Fibroblast of lung (primary cell): ENCODE data around the gene MCTP2. TPM values are rescaled to one million over a fixed set of nuclear protein-coding genes. Genes with fewer than 3 reads are reported as not detected.

Experiments used
- DNase-seq, 2 donors: peaks; one replicate each; pipeline versions ENCODE4 v3.0.0 to v3.0.0-alpha.2; 2010; ENCODE audit warnings: low read depth in 2 of 2
- H2AFZ ChIP-seq: 2 replicates; pipeline ENCODE4 v1.5.1; 2012; ENCODE audit warnings: low read length, control low read depth, inconsistent platforms
- H3K27ac ChIP-seq: 2 replicates; pipeline ENCODE4 v1.5.1; 2011; ENCODE audit warnings: low read length, control low read depth; ENCODE audit not compliant: insufficient read depth
- H3K27me3 ChIP-seq: 2 replicates; pipeline ENCODE4 v1.5.1; 2011; ENCODE audit warnings: mild to moderate bottlenecking, low read length; ENCODE audit not compliant: control insufficient read depth, insufficient read depth
- H3K36me3 ChIP-seq: 2 replicates; pipeline ENCODE4 v1.5.1; 2011; ENCODE audit warnings: low read length; ENCODE audit not compliant: control insufficient read depth, insufficient read depth
- H3K4me1 ChIP-seq: 2 replicates; pipeline ENCODE4 v1.5.1; 2011; ENCODE audit warnings: low read length; ENCODE audit not compliant: control insufficient read depth, insufficient read depth; ENCODE audit errors: extremely low read depth
- H3K4me2 ChIP-seq: 2 replicates; pipeline ENCODE4 v1.5.1; 2011; ENCODE audit warnings: low read length, control low read depth; ENCODE audit not compliant: insufficient read depth; ENCODE audit errors: extremely low read depth
- H3K4me3 ChIP-seq, 4 experiments: fragments of 200-600 bp in 1 of 4; sonication (generic) in 1 of 4; replicated peaks in 1 of 4; 2 replicates each; pipeline ENCODE4 v1.5.1; 2011 to 2016; ENCODE audit warnings: low read length in 4 of 4, low read depth in 3 of 4, mild to moderate bottlenecking in 3 of 4, control low read depth in 2 of 4, inconsistent platforms in 1 of 4, mixed read lengths in 1 of 4; ENCODE audit not compliant: insufficient read depth in 1 of 4; ENCODE audit errors: control extremely low read depth in 1 of 4
- H3K79me2 ChIP-seq: 2 replicates; pipeline ENCODE4 v1.5.1; 2012; ENCODE audit warnings: mild to moderate bottlenecking, low read length, inconsistent platforms; ENCODE audit not compliant: control insufficient read depth, insufficient read depth
- H3K9ac ChIP-seq: 2 replicates; pipeline ENCODE4 v1.5.1; 2011; ENCODE audit warnings: mild to moderate bottlenecking, low read length, control low read depth; ENCODE audit not compliant: insufficient read depth
- H3K9me3 ChIP-seq: 2 replicates; pipeline ENCODE4 v1.5.1; 2012; ENCODE audit warnings: low read depth, low read length; ENCODE audit not compliant: control insufficient read depth, insufficient read depth
- H4K20me1 ChIP-seq: 2 replicates; pipeline ENCODE4 v1.5.1; 2011; ENCODE audit warnings: low read length; ENCODE audit not compliant: control insufficient read depth, insufficient read depth; ENCODE audit errors: extremely low read depth
- EZH2 ChIP-seq: IDR thresholded peaks from 2 replicates; pipeline ENCODE4 v1.5.1; 2012; ENCODE audit warnings: low read length, control low read depth, mild to moderate bottlenecking; ENCODE audit errors: missing control alignments
- polyA plus RNA-seq, 2 donors: library from polyadenylated mRNA; depleted of rRNA in 1 of 2; stranded (reverse) in 1 of 2; unstranded in 1 of 2; fragments of >200 nt; gene quantifications; 2 replicates each; pipeline ENCODE4 v1.2.1, GENCODE V29; 2011 to 2012; ENCODE audit warnings: missing spikeins in 1 of 2
- total RNA-seq: library from RNA; depleted of rRNA; stranded (reverse); fragments of >200 nt; gene quantifications from 2 replicates; pipeline ENCODE4 v1.2.1, GENCODE V29; 2014
- TF ChIP-seq, protein P1 (sequence below), 2 donors: IDR thresholded peaks in 1 of 2; conservative IDR thresholded peaks in 1 of 2; 1 replicate in 1 of 2; 2 replicates in 1 of 2; pipeline ENCODE4 v1.5.1; 2011 to 2012; ENCODE audit warnings: low read length in 2 of 2, control low read depth in 1 of 2, inconsistent platforms in 1 of 2, low read depth in 1 of 2, mild to moderate bottlenecking in 1 of 2

Gene MCTP2
- total and polyA plus RNA-seq, 2 donors (not counting 1 experiment from before 2014, with no cell fraction given): 3.6 to 14.5 TPM

DNA sequence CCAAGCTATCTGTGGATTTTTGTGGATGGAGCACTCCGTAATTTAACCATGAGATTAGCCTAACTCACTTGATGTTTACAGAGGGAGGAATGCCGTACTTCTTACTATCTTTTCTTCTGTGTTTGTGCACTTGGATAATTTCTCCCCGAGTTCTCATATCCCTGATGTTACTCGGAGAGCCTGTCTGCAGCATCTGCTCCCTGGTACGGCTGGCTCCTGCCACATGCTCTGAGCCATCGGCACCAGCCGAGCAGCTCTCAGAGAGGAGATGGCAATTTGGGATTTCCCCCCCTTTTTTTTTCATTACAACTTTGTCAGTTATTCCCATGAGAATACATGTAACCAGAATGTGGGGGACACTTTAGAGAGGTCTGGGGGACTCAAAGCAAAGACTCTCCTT is 155.0 kb downstream of the MCTP2 start:
- H3K79me2 ChIP-seq: no peaks in the 10 kb centered on the region
- no peak overlapping the region for H3K27ac ChIP-seq
- H3K9me3 ChIP-seq: no peaks in the 10 kb centered on the region
- no peaks in the 10 kb centered on the region for H3K36me3 ChIP-seq
- no peak for DNase-seq
- H4K20me1 ChIP-seq: no peaks in the 10 kb centered on the region
- no peaks in the 10 kb centered on the region for H3K27me3 ChIP-seq
- H3K4me1 ChIP-seq: no peaks in the 10 kb centered on the region
- H3K9ac ChIP-seq: no peak overlapping the region
- H2AFZ ChIP-seq: no peak overlapping the region
- TF ChIP-seq, protein P1, sequence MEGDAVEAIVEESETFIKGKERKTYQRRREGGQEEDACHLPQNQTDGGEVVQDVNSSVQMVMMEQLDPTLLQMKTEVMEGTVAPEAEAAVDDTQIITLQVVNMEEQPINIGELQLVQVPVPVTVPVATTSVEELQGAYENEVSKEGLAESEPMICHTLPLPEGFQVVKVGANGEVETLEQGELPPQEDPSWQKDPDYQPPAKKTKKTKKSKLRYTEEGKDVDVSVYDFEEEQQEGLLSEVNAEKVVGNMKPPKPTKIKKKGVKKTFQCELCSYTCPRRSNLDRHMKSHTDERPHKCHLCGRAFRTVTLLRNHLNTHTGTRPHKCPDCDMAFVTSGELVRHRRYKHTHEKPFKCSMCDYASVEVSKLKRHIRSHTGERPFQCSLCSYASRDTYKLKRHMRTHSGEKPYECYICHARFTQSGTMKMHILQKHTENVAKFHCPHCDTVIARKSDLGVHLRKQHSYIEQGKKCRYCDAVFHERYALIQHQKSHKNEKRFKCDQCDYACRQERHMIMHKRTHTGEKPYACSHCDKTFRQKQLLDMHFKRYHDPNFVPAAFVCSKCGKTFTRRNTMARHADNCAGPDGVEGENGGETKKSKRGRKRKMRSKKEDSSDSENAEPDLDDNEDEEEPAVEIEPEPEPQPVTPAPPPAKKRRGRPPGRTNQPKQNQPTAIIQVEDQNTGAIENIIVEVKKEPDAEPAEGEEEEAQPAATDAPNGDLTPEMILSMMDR (conservative IDR thresholded peaks at IDR 0.05 in 1 of 2, IDR thresholded peaks at IDR 0.05 in 1 of 2; ENCODE audit: low read depth in 1 of 2, low read length in 2 of 2): no peak
- TF ChIP-seq EZH2: no peak
- no peak overlapping the region for H3K4me2 ChIP-seq
- H3K4me3 ChIP-seq: no peak overlapping the region

- Histone ChIP-seq H3K79me2 (no peaks in the 10 kb centered on the region), H3K9ac (no peak overlapping the region), H3K27ac (no peak overlapping the region), H3K4me1 (no peaks in the 10 kb centered on the region), H3K4me3 (no peak overlapping the region), H2AFZ (no peak overlapping the region), H3K9me3 (no peaks in the 10 kb centered on the region), H4K20me1 (no peaks in the 10 kb centered on the region), H3K27me3 (no peaks in the 10 kb centered on the region), H3K36me3 (no peaks in the 10 kb centered on the region), H3K4me2 (no peak overlapping the region)
- TF ChIP-seq, protein P1 (conservative IDR thresholded peaks at IDR 0.05 in 1 of 2, IDR thresholded peaks at IDR 0.05 in 1 of 2; ENCODE audit: low read depth in 1 of 2, low read length in 2 of 2): no peak
- no peak for TF ChIP-seq EZH2
- no peak for DNase-seq
These were observed 156.1 kb downstream of the MCTP2 start for GRCh38 chr15:94387442-94387841.

- H3K27ac ChIP-seq: no peak overlapping the region
- no peaks in the 10 kb centered on the region for H3K27me3 ChIP-seq
- DNase-seq: no peak
- no peak overlapping the region for H2AFZ ChIP-seq
- H3K4me2 ChIP-seq: no peak overlapping the region
- TF ChIP-seq EZH2: no peak
- H3K36me3 ChIP-seq: no peaks in the 10 kb centered on the region
- H4K20me1 ChIP-seq: no peaks in the 10 kb centered on the region
- H3K4me1 ChIP-seq: no peaks in the 10 kb centered on the region
- H3K9ac ChIP-seq: no peak overlapping the region
- no peaks in the 10 kb centered on the region for H3K9me3 ChIP-seq
- H3K79me2 ChIP-seq: no peaks in the 10 kb centered on the region
- no peak overlapping the region for H3K4me3 ChIP-seq
These were observed 156.6 kb downstream of the MCTP2 start for GRCh38 chr15:94387849-94388441.
